GM12801 (cell line): Measurements from ENCODE around the gene CFH.

Experiments used
- TF ChIP-seq, protein P1 (sequence below): IDR thresholded peaks from one replicate; pipeline ENCODE4 v1.5.1; 2011; ENCODE audit warnings: control low read depth; ENCODE audit not compliant: insufficient read length; ENCODE audit errors: extremely low read depth

CFH gene

DNA sequence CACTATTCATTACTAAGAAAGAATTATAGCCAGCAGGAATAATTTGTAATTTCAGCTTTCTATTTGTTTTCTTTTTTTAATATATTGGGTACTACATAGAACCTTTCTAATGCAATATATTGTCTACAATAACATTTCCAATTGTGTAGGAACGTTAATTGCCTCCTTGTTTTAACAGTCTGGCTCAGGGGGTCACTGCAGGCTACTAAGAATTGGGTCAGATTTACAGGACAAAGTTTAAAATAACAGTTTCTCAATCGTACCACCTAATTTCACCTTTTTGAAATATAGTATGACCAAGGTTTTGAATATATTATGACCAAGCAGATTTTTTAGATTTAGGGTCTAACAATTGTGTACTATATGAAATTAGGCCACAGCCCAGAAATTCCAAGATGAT lies 2.4 kb downstream of the CFH start:
- TF ChIP-seq, protein P1, sequence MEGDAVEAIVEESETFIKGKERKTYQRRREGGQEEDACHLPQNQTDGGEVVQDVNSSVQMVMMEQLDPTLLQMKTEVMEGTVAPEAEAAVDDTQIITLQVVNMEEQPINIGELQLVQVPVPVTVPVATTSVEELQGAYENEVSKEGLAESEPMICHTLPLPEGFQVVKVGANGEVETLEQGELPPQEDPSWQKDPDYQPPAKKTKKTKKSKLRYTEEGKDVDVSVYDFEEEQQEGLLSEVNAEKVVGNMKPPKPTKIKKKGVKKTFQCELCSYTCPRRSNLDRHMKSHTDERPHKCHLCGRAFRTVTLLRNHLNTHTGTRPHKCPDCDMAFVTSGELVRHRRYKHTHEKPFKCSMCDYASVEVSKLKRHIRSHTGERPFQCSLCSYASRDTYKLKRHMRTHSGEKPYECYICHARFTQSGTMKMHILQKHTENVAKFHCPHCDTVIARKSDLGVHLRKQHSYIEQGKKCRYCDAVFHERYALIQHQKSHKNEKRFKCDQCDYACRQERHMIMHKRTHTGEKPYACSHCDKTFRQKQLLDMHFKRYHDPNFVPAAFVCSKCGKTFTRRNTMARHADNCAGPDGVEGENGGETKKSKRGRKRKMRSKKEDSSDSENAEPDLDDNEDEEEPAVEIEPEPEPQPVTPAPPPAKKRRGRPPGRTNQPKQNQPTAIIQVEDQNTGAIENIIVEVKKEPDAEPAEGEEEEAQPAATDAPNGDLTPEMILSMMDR: no peak

DNA sequence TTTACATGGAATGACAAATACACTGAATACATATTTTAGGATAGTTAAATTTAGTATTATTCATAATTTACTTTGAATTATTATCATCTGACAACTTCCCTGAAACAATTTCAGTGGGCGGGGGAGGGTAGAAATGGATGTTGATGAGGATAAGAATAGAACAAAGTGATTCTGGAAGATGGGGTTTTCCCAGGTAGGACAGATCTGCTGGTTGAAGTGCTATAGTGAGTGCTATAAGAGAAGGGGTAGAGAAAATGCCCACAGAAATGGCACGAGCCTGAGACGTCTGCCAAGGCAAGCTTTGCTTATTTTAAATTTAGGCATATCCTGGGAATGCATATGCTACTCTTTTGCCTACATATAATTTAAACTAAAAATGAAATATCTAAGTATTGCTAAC lies 3.2 kb downstream of the CFH start:
- TF ChIP-seq, protein P1: no peak

DNA sequence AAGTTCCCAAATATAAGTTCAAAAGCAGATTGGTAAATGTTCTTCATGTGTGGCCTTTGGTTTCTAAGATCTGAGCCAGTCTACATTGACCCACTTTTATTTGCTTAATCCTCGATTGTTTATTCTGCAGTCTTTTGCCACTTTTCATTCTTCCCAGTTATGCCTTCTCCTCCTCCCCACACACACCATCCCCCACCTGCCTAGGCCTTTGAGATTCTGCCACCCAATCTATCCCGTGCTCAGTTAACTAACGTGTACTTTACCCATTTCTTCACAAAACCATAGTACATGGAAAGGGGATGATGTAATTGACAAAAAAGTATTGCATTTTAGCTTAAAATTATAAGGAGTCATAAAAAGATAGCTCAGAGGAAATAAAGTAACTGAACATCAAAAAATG lies 3.7 kb downstream of the CFH start:
- TF ChIP-seq, protein P1: no peak

DNA sequence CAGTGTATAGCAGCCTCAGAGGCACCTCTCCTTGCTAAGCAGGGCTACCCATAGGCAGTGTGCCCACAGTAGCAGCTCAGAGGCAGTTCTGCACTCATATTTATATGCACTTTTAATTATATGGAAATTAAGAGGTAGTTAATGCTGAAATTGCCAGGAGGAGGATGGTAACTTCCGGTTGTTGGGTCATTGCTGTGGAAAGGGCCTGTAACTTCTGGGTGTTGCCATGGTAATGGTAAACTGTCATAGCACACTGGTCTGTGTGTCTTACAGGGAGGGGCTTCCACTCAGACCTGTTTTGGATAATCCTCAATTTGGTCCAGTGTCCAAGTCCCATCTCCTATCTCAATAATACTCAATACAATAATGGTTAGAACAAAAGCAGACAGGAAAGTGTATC lies 7.6 kb downstream of the CFH start:
- TF ChIP-seq, protein P1: no peak

DNA sequence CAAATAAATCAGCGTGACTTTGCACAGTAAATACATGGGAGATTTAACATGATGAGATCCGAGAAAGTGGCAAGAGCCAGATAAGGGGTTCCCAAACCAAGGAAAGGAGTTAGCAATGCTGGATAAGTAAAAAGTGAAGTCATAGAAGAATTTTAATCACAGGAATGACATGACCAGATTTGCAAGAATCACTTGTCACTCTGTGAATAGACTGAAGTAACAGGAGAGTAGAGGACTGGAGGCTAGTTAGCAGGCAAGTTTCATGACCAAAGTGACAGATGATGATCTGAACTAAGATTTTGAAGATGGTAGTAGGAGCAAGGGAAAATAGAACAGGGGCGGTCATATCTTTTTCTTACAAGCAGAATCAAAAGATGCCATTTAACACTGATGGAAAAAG lies 8.4 kb downstream of the CFH start:
- TF ChIP-seq, protein P1: no peak

DNA sequence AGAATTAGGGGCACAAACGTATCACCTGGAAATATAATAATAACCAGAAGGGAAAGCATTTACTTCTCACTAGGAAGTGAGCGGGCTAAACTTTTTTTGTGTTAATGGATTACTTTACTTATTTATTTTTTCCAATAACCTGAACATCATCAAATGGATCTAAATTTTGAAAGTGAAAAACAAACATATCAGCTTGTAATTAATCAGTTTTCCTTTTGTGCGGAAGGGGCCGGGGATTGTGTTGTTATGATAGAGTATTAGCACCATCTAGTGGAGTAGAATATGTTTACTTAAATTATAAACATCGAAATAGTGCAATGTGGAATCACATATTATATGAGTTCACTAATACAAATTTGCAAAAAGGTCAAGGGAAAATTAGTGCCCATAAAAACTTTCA lies 9.0 kb downstream of the CFH start:
- TF ChIP-seq, protein P1: no peak

DNA sequence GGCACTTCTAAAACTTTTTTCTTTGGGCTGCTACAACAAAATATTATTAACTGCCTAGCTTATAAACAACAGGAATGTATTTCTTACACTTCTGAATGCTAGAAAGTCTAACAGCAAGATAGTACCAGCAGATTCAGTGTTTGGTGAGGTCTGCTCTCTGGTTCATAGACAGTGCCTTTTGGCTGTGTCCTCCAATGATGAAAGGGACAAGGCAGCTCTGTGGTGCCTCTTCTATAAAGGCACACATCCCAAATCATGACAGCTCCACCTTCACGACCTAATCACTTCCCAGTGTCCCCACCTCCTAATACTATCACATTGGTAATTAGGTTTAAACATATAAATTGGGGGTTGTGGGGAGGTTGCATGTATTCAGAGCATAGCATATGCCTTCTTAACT lies 9.5 kb downstream of the CFH start:
- TF ChIP-seq, protein P1: no peak

DNA sequence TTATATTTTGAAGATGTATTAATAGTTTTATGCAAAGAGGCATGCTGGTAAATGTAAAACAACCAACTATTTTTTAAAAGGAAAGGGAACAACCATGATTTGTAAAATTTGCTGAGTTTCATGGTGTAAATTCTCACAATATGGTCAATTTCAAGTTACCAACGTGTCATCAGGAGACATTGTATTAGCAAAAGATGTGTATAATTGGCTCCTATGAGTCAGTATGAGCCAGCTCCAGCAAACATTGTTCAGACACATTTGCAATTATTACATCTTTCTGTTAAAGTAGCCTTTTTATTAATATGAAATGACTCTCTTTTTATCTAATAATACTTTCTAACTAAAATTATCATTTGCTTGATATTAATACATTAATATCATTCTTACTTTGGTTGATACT lies 15.3 kb downstream of the CFH start:
- TF ChIP-seq, protein P1: no peak
